Left renal pelvis (tissue), 4 donors: Measurements from ENCODE around the gene DSCAML1. TPM values are rescaled to one million over a fixed set of nuclear protein-coding genes. Genes with fewer than 3 reads are reported as not detected.

Experiments used
- polyA plus RNA-seq, 4 donors: library from polyadenylated mRNA; unstranded; fragments of 120-200 nt; gene quantifications; one replicate each; pipeline ENCODE4 v1.2.1, GENCODE V29; 2013; ENCODE audit not compliant: insufficient read length in 4 of 4

Gene DSCAML1
- polyA plus RNA-seq, 4 donors: 0.25 to 3.4 (median 1.9) TPM

Other genes with a start within 250 kb of the DSCAML1 start
- 100 to 1,000 TPM in 3 of 4 donors, 10 to 100 TPM in 1; 10.6 to 476 (median 394) TPM for gene FXYD2, start 27.5 kb upstream of the DSCAML1 start, polyA plus RNA-seq
- gene FXYD6, start 79.4 kb upstream of the DSCAML1 start, polyA plus RNA-seq: 100 to 1,000 TPM in 3 of 4 donors, 10 to 100 TPM in 1; 99.6 to 132 (median 126) TPM
- gene TMPRSS13, start 132.2 kb upstream of the DSCAML1 start, polyA plus RNA-seq: under 1 TPM; 0.31 to 0.84 (median 0.72) TPM
- 1 to 10 TPM; 2.7 to 6.1 (median 3.1) TPM for gene IL10RA, start 189.2 kb upstream of the DSCAML1 start, polyA plus RNA-seq